SK-N-SH treated with all-trans-retinoic acid at 6 μM for 48 hours (cell line): Measurements from ENCODE around the gene TPPP.
"Not testable (repeated sequence)": the region's sequence is repeated elsewhere in the genome, so short reads cannot be mapped to it uniquely, and the experiment has no call there.

Source experiments
- ARNTL ChIP-seq: fragments of 450-650 bp; formaldehyde crosslinking; IDR thresholded peaks from 2 replicates; pipeline ENCODE4 v1.5.0; 2020; ENCODE audit warnings: low read depth, mild to moderate bottlenecking, moderate library complexity, borderline replicate concordance
- BACH2 ChIP-seq: fragments of 250-450 bp; sonication (Bioruptor Pico); IDR thresholded peaks from 2 replicates; pipeline ENCODE4 v1.9.0; 2021; ENCODE audit warnings: mild to moderate bottlenecking, borderline replicate concordance
- CREB5 ChIP-seq: fragments of 250-450 bp; sonication (Bioruptor Pico); IDR thresholded peaks from 2 replicates; pipeline ENCODE4 v1.5.1; 2020; ENCODE audit warnings: low read depth, mild to moderate bottlenecking, moderate library complexity
- CSDC2 ChIP-seq: fragments of 250-450 bp; sonication (Bioruptor Pico); IDR thresholded peaks from 2 replicates; pipeline ENCODE4 v1.5.0; 2020; ENCODE audit warnings: mild to moderate bottlenecking, moderate library complexity
- ESRRG ChIP-seq: fragments of 250-450 bp; sonication (Bioruptor Pico); IDR thresholded peaks from 2 replicates; pipeline ENCODE4 v1.6.1; 2021; ENCODE audit warnings: mild to moderate bottlenecking
- ISL1 ChIP-seq: fragments of 250-450 bp; sonication (Bioruptor Pico); IDR thresholded peaks from 2 replicates; pipeline ENCODE4 v2.1.2; 2022; ENCODE audit warnings: mild to moderate bottlenecking, moderate library complexity
- PATZ1 ChIP-seq: fragments of 250-450 bp; sonication (Bioruptor Pico); IDR thresholded peaks from 2 replicates; pipeline ENCODE4 v1.8.0; 2020; ENCODE audit warnings: mild to moderate bottlenecking, moderate library complexity, borderline replicate concordance
- RARB ChIP-seq: fragments of 250-450 bp; sonication (Bioruptor Pico); IDR thresholded peaks from 2 replicates; pipeline ENCODE4 v1.8.0; 2021; ENCODE audit warnings: mild to moderate bottlenecking, moderate library complexity
- SNAI2 ChIP-seq: fragments of 250-450 bp; sonication (Bioruptor Pico); IDR thresholded peaks from 2 replicates; pipeline ENCODE4 v1.5.0; 2020; ENCODE audit warnings: mild to moderate bottlenecking, moderate library complexity
- TCF4 ChIP-seq: fragments of 250-450 bp; sonication (Bioruptor Pico); IDR thresholded peaks from 2 replicates; pipeline ENCODE4 v1.8.0; 2021; ENCODE audit warnings: mild to moderate bottlenecking, moderate library complexity, borderline replicate concordance
- TOX ChIP-seq: fragments of 250-450 bp; sonication (Bioruptor Pico); IDR thresholded peaks from 2 replicates; pipeline ENCODE4 v1.8.0; 2021; ENCODE audit warnings: mild to moderate bottlenecking, moderate library complexity, borderline replicate concordance
- ZC3H10 ChIP-seq: fragments of 250-450 bp; sonication (Bioruptor Pico); IDR thresholded peaks from 2 replicates; pipeline ENCODE4 v1.5.1; 2021; ENCODE audit warnings: mild to moderate bottlenecking, moderate library complexity
- ZFP30 ChIP-seq: fragments of 450-650 bp; formaldehyde crosslinking; IDR thresholded peaks from 2 replicates; pipeline ENCODE4 v1.5.0; 2022; ENCODE audit warnings: mild to moderate bottlenecking, moderate library complexity
- ZNF8 ChIP-seq: fragments of 450-650 bp; formaldehyde crosslinking; IDR thresholded peaks from 2 replicates; pipeline ENCODE4 v1.5.0; 2020; ENCODE audit warnings: mild to moderate bottlenecking, moderate library complexity

- not testable (repeated sequence) for TF ChIP-seq ESRRG (CRISPR knock-in tag); ZC3H10 (CRISPR knock-in tag); CREB5 (CRISPR knock-in tag); ZFP30; PATZ1 (CRISPR knock-in tag); RARB (CRISPR knock-in tag); BACH2 (CRISPR knock-in tag); CSDC2 (CRISPR knock-in tag); TCF4 (CRISPR knock-in tag); ZNF8 (CRISPR knock-in tag); TOX; ARNTL (CRISPR knock-in tag); SNAI2 (CRISPR knock-in tag); ISL1 (CRISPR knock-in tag)
These were observed 36.1 kb upstream of the TPPP start for GRCh38 chr5:729225-729624.
